ENCODE measurements around the gene KIFC3.

KIFC3 gene

DNA sequence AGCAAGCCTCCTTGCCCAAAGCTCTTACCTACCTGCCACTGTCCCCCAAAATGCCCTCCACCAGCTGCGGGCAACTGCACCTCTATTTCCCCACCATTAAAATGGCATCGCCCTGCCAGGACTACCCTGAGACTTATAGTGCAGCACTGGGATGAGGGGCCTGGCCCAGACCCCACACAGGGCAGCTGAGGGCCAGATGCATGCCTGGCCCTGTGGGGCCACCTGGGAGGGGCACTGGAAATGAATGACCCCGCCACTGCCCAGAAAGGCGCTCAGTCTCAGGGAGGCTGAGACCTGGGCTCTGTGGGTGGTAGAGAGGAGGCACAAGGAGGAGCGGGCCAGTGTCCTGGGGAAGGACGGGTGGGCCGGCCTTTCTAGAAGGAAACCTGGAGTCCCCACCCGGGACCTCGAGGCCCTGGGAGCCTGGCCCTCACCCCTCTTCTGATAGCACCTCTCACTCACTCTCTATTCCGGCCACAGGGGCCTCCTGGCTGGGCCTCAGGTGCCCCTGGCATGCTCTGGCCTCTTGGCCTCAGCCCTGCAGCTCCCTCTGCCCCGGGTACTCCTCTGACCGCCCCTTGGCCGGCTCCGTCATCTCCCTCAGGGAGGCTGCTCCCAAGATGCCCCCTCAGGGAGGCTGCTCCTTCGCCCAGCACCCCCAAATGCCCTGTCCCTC is 39.8 kb downstream of the KIFC3 start:
- no peak for DNase-seq

DNA sequence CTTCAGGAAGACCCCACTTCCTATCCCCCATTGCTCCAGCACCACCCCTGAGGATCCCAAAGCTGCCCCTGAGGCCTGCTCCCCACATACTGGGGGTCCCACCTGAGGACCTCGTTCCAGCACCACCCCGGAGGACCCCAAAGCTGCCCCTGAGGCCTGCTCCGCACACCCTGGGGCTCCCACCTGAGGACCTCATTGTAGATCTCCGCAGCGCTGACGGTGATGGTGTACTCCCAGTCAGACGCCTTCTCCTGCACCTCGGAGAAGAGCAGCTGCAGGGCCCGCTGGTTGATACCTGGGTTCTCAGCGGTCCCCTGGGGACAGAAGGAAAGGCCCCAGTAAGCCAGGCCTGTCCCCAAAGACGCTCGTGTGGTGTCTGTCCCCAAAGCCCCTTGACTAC is 40.3 kb downstream of the KIFC3 start:
- DNase-seq: no peak

DNA sequence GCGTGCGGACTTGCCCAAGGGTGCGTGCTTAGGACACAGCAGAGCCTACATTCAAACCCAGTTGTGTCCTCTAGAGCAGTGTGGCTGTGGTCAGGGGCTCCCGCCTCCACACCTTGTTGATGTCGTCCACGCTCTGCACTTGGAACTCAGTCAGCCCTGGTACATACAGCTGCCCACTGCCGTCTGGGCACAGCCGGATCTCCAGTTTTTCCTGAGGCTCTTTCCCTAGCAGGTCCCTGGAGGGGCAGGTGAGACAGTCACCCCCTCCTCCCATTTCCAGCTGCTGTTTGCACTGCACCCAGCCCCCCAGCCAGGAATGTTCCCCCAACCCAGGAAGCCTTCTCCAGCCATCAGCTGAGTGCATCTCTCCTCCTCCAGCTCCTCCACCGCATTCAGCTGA is 41.0 kb downstream of the KIFC3 start:
- no peak for DNase-seq

- DNase-seq: no peak
These were observed 41.7 kb downstream of the KIFC3 start for GRCh38 chr16:57760357-57761160.

DNA sequence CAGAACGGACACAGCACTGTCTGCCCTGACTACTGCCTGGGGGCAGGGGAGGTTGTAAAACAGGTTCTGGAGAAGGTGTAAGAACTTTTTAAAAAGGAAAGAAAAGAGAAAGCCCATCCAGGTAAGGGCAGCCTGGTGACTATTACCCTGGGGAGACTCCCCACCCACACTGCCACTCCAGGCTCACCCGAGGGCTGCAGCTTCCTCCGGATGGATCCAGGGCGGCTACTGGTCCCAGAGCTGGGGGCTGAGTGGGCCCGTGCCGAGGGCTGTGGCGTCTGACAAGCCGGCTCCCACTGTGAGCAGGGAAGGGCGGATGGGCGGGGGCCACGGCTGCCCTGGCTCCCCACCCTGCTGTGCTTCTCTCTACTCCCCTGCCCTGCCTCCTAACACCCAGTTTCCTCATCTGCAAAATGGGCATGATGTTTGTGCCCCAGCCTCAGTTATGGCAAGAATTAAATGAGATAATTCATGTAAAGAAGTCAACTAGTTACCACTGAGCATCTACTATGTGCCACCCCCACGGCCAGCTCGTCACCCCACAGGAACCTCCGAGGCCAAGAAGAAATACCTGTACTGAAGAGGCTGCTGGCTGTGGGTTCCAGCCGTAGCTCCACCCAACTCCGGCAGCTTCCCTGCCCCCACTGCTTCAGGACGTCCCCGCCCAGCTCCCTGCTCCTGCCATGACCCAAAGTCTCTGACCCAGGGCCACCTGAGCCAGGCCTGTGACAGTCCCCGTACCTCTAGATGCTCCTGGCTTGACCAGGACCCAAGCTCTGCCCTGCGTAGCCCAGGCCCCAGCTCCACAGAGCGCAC is 42.5 kb downstream of the KIFC3 start:
- no peak for DNase-seq

- DNase-seq: no peak
These were observed 43.2 kb downstream of the KIFC3 start for GRCh38 chr16:57759131-57759530.

DNA sequence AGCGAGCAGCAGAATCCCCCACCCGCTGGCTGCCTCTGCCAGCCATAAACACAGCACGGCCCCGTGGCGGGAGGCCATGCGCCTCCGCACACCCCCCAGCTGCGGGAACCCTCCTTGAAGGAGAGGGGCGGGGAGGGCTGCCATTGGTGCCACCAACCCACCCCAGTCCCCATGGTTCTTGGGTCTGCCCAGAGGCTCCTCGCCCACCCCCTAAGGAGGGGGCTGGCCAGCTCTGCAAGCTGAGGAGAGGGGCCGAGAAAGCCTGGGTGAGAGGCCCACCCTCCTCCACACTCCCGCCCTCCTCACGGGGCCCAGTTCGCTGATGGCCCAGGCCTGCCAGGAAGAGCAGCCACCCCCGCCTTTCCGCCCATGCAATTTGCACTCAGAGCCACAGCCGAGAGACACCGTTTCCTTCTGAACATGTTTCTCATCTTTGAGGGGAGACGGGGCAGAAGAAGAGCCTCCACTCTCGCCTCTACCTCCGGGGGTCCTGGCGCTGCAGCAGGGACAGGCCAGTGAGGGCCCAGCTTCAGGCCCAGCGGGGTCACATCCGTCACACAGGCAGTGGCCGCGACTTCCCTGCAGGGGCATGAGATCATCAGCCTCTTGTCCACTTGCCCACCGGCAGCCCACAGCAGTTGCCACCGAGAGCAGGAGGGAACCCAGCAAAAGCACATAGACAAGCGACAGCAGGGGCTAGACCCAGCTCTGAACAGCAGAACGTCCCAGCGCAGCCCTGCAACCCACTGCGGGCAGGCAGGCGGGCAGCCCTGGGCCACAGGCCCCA is 43.8 kb downstream of the KIFC3 start:
- DNase-seq: no peak

DNA sequence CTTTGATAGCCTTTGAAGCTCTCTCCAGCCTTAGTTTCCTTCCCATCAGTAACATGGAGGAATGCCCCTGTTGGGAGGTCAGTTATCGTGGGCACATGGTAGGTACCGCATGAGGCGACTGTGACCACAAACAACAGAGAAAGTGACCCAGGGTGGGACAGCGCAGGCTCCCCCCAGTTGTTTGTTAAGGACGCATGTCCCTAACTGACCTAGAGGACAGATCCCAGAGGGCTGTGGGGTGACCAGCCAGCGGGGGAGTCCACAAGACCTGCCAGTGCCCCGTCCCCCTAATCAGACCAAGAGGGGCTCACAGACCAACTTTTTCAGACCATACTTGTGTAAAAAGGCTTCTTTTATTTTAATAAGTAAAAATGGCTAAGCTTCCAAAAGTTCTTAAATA is 44.4 kb downstream of the KIFC3 start:
- no peak for DNase-seq

DNA sequence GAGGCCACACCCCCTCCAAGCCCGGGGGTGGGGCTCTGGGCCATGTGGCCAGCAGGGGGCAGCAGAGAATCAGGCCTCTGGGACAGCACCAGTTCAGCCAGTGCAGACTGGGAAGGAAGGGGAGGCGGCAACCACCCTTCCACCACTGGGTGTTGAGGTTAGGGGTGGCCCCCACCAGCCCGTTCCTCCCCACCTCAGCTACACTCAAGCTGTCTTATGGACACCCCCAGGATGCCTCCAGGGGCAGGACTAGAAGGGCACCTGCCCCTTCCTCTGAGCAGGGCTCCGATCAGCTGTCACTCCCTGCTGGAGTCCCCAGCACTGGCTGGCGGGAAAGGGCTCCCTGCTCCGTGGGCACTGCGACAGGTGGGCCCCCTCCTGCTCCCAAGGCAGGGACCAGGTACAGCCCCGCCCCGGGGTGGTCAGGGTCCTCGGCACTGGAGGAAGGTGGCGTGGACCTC is 44.9 kb downstream of the KIFC3 start:
- DNase-seq: no peak

- no peak for DNase-seq
These were observed 45.6 kb downstream of the KIFC3 start for GRCh38 chr16:57756424-57757325.

GRCh38 chr16:57755726-57756423 is 46.4 kb downstream of the KIFC3 start:
- DNase-seq: no peak

- no peak for DNase-seq
These were observed 47.1 kb downstream of the KIFC3 start for GRCh38 chr16:57755061-57755684.

- DNase-seq: no peak
These were observed 47.8 kb downstream of the KIFC3 start for GRCh38 chr16:57754354-57755060.

DNA sequence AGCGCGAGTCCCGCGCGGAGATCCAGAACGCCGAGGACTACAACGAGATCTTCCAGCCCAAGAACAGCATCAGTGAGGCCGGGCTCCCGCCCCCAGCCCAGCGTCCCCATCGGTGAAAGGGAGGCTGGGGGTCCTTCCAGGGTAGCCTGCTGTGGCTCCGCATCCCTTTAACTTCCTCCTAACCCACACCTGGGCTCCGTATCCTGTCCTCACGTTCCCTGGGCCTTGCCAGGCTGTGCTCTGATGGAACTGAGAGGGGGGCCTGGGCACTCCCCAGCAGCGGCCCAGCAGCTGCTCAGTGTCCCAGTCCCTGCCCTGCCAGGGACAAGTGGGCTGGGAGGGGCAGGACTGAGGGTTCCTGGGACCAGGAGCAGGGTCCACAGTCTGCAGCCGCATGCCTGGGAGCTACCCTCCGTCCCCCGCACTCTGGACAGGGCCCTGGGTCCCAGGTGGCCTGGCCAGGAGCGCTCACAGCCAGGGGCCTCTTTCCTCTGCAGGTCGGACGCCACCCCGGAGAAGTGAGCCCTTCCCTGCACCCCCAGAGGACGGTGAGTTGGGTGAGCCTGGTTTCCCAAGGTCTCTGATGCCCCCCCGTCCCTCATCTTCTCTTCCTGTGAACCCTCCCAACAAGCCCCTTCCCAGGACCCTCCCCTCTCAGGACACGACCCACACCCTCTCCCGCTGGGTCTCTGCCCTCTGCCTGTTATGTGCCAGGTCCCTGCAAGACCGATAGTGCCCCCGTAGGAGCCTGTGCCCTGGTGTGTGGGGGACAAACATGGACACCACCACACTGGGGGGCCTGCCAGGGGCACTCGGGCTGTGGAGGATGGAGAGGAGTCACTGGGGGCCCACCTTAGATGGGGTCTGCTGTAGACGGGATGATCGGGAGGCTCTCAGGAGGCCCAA is 48.6 kb downstream of the KIFC3 start:
- DNase-seq: no peak

DNA sequence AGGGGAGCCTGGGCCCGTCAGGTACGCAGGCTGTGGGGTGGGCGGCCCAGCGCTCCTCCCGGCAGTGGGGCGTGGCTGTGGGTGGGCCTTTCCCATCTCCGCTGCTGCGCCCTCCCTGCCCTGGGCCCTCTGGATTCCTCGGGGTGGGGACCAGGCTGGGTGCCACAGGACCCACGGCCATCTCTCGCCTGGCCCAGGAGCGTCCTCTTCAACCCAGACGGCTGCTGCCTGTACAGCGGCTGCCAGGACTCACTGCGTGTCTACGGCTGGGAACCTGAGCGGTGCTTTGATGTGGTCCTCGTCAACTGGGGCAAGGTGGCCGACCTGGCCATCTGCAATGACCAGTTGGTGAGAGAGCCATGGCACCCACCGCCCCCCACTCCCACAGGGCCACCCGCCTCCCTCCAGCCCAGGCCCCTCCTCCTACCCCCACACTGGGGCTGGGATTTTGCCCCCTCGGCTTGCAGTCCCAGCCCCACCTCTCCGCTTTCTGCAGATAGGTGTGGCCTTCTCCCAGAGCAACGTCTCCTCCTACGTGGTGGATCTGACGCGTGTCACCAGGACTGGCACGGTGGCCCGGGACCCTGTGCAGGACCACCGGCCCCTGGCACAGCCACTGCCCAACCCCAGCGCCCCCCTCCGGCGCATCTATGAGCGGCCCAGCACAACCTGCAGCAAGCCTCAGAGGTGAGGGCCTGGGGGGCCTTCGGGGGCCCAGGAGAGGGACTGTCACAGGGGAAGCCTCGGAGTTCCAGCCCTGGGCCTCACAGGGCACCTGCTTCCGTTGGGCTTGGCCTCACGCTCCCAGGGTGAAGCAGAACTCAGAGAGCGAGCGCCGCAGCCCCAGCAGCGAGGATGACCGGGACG is 49.5 kb downstream of the KIFC3 start:
- DNase-seq: no peak

DNA sequence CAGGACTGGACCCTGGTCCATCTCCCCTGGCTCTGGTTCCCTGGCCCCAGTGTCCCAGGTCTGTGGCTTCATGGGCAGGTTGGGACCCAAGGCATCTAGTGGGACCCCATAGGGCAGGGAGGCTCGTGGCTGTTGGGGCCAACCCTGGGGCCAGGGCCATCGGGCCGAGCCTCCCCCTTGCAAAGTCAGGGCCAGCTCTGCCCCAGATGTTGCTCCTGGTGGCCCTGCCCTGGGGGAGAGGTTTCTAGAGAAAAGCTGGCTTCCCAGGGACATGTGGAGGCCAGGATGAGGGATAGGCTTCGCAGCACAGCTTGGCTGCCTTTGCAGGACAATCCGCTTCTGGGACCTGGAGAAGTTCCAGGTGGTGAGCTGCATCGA is 50.1 kb downstream of the KIFC3 start:
- DNase-seq: no peak

DNA sequence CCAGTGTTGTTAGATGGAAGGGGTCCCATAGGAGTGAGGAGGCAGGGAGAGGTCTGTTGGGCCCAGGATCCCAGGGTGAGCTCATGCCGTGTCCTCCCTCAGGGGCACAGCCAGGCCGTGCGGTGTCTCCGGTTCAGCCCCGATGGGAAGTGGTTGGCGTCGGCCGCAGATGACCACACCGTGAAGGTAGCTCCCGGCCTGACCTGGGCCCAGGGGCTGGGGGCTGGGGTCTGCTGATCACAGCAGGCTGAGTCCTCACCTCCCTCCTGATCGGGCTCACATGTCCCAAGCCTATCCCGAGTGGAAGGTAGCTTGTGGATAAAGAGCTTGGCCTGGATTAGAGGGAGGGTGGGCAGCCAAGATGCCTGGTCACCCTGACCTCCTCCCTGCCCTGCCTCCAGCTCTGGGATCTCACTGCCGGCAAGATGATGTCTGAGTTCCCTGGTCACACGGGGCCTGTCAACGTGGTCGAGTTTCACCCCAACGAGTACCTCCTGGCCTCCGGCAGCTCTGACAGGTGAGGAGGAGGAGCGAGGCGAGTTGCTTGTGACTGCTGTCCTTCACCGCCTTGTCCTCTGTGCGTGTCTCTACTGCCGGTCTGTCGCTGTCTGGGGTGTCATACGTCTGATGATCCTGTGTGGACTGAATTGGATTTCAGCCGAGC is 50.6 kb downstream of the KIFC3 start:
- DNase-seq: no peak
